Stimulated activated memory B cell treated with anti-CD40 and anti-IgM and Interleukin-4, amounts not matched to agents 10 μg/mL and 1 μg/mL and 100 μg/mL, for 72 hours (primary cell): Measurements from ENCODE around the gene MYZAP.

Experiments
- ATAC-seq: fragments of 150-1000 bp; cut with Tn5 transposase; 2 replicates; pipeline ENCODE4 v1.10.0; 2021
- H3K27ac Mint-ChIP-seq: one replicate; pipeline ENCODE4 v1.8.0; 2022; ENCODE audit warnings: mild to moderate bottlenecking, mixed read lengths
- H3K27me3 Mint-ChIP-seq: one replicate; pipeline ENCODE4 v1.8.0; 2022; ENCODE audit warnings: mixed read lengths
- H3K36me3 Mint-ChIP-seq: one replicate; pipeline ENCODE4 v1.8.0; 2022; ENCODE audit warnings: mixed read lengths
- H3K4me1 Mint-ChIP-seq: one replicate; pipeline ENCODE4 v1.8.0; 2022; ENCODE audit warnings: mixed read lengths
- H3K4me3 Mint-ChIP-seq: one replicate; pipeline ENCODE4 v1.8.0; 2022; ENCODE audit warnings: mild to moderate bottlenecking, moderate library complexity, mixed read lengths
- H3K9me3 Mint-ChIP-seq: one replicate; pipeline ENCODE4 v1.8.0; 2022; ENCODE audit warnings: mixed read lengths

The MYZAP gene

DNA sequence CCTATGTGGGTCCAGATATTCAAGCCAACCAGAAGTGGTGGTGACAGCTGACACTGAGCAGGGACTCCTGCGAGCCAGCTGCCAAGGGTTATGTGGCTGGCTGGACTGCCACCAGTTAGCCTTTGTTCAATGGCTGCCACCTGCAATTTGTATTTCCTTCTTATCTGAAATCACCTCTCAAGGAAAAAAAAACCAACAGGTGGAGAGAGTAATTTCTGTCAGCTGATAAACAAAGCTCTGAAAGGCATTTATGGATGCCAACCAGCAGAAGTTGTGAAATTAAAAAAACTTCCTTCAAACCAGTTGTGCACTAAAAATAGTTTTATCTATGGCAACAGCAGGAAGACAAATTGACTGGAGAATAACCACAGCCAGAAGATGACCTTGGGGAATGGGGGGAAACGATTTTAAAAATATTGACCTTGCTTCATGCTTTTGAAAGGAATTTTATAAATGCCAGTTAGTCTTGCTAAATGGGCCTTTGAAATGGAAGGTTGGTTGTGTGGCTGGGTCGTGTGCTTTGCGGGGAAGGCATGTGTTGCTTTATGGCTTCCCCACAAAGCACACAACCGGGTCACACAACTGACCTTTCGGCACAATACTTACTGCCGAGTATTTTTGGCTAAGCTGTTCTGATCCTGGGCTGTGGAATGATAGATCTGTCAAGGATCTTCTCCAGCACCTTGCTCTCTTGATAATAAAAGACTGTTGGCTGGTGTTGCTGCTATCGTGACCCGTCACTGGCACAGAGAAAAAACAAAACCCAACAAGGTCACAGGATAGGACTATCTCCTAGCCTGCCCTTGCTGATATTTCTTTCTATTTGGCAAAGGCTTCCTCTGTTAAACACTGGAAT is 3.5 kb downstream of the MYZAP start:
- H3K4me3 Mint-ChIP-seq: no peak overlapping the region
- ATAC-seq: no peak
- no peaks in the 10 kb centered on the region for H3K36me3 Mint-ChIP-seq
- no peak overlapping the region for H3K27ac Mint-ChIP-seq
- H3K27me3 Mint-ChIP-seq: peaks cover 20% of the 10 kb centered on the region
- no peaks in the 10 kb centered on the region for H3K9me3 Mint-ChIP-seq
- H3K4me1 Mint-ChIP-seq: peaks cover 8% of the 10 kb centered on the region

DNA sequence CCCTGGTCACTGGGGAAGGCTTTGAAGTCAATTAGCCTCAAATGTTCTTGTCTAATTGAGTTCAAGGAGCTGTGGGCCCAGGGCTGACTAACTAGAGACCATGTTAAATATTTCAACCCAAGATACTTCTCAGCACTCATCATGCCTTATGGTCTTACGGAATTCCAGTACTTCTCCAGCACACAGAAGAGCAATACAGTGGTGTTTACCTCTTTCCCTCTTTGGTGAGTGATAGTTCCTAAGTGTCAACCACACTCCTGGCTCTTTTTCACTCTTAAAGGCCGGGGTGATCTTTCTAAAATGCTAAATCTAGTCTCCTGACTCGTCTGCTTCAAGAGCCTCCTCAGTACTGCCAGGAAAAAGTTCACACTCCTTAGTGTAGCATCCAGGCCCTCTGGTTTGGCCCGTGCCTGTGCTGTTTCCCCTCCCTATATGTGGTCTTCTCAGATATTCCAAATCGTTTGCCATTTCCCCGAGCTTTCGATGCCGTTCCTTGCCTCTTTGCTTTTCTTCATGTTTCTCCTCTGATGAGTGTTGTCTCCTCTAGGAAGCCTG is 4.7 kb downstream of the MYZAP start:
- no peak overlapping the region for H3K4me3 Mint-ChIP-seq
- peaks cover 12% of the 10 kb centered on the region for H3K27me3 Mint-ChIP-seq

DNA sequence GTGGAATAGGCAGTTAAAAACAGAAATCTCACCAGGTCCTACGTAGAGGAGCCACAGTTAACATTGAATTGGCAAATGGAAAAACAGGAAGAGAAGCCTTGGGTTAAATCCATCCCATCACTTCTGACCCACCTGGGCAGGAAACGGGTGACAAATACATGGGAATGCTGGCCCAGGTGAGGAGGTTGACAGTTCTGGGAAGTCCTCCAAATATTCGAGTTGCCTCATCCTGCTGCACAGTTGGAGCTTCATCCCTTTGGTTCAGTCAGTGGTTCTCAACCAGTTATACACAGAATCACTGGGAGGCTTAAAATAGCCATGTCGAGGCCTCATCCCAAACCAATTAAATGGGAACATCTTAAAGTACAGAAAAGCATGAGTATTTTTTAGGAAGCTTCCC is 5.3 kb downstream of the MYZAP start:
- no peak overlapping the region for H3K27ac Mint-ChIP-seq
- no peaks in the 10 kb centered on the region for H3K9me3 Mint-ChIP-seq
- no peaks in the 10 kb centered on the region for H3K36me3 Mint-ChIP-seq
- peaks cover 15% of the 10 kb centered on the region for H3K27me3 Mint-ChIP-seq
- no peak overlapping the region for H3K4me3 Mint-ChIP-seq
- H3K4me1 Mint-ChIP-seq: no peaks in the 10 kb centered on the region
- no peak for ATAC-seq

More for the DNA sequence above, 4.7 kb downstream of the MYZAP start:
- H3K27ac Mint-ChIP-seq: no peak overlapping the region
- ATAC-seq: no peak
- no peaks in the 10 kb centered on the region for H3K36me3 Mint-ChIP-seq
- H3K4me1 Mint-ChIP-seq: peaks cover 2% of the 10 kb centered on the region
- no peaks in the 10 kb centered on the region for H3K9me3 Mint-ChIP-seq

DNA sequence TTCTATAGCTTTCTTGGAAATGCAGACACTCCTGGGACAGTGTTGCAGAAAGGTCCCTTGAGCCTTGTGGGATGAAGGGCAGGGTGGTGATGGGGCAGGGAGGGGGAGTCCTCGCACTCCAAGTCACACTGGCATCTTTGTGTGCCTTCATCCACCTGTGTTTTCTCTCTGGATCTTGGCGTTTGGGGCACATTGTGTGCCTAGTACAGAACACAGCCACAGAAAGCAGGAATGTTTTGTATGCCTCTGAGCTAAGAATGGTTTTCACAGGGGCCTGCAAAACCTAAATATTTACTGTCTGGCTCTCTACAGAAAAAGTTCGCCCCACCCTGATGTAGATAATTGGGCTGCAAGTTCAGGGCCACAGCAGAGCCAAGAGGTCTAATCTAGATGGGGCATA is 5.7 kb downstream of the MYZAP start:
- Mint-ChIP-seq H3K4me1 (no peaks in the 10 kb centered on the region), H3K9me3 (no peaks in the 10 kb centered on the region), H3K36me3 (no peaks in the 10 kb centered on the region), H3K27ac (no peak overlapping the region), H3K27me3 (peaks cover 15% of the 10 kb centered on the region), H3K4me3 (no peak overlapping the region)
- ATAC-seq: no peak

DNA sequence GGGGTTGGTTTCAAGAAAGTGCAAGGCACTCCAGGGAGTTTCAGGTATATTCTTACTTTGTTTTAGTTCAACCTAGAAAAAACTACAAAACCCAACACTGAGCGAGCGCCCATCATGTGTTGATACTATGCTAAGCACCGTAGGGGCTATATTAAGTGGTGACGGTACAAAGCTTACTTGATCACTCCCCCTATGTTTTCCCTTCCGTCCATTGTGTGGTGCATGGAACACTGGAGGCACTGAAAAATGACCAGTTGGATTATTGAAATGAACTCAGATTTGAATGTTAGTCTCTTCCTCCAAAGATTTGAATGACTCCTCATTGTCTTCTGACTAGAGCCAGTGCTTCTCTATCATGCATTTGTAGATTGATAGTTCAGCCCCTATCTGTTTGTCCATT is 6.6 kb downstream of the MYZAP start:
- Mint-ChIP-seq H3K9me3 (no peaks in the 10 kb centered on the region), H3K27me3 (peaks cover 15% of the 10 kb centered on the region), H3K36me3 (no peaks in the 10 kb centered on the region), H3K4me3 (no peak overlapping the region), H3K27ac (no peak overlapping the region), H3K4me1 (no peaks in the 10 kb centered on the region)
- no peak for ATAC-seq

DNA sequence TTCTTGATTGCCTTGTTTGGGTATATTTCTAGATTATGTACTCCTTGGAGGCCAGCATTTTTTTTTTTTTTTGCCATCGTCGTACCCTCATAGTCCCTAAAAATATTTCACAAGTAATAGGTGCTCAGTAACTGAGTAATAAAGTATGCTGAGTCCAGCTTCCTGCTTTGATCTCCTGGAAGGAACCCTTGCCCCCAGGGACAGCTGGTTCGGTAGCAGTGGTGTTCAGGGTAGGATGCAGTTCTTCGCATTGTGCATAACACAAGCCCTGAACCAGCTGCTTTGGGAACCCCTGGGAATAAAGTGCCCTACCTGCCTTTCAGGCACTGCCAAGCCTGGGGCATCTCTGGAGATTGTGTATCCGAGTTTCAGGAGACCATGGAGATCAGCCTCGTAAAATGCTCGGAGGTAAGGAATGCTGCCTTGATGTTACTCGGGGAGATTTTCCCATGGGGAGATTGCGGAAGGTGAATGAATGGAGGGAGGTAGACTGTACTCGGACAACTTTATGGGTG is 7.6 kb downstream of the MYZAP start:
- H3K4me1 Mint-ChIP-seq: no peaks in the 10 kb centered on the region
- no peak for ATAC-seq
- no peak overlapping the region for H3K4me3 Mint-ChIP-seq
- no peaks in the 10 kb centered on the region for H3K36me3 Mint-ChIP-seq
- H3K9me3 Mint-ChIP-seq: no peaks in the 10 kb centered on the region
- no peak overlapping the region for H3K27ac Mint-ChIP-seq
- peaks cover 16% of the 10 kb centered on the region for H3K27me3 Mint-ChIP-seq

DNA sequence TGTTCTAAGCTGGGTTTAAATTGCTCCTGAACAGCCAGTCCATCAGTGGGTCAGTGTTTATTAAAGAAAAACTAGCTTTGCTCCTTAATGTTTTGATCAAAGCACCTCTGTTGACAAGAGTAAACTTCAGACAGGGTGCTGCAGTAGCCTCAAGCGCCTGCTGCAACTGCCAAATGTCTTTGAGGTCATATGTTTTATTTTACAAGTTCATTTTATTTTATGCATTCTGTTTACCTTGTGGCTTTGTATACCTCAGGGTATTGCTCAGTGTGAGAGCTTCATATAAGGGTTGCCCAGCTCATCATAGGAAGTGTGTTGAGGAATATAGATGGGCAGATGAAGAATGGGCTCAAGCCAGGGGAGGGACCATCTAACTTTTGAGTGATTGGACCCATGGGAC is 8.5 kb downstream of the MYZAP start:
- Mint-ChIP-seq H3K36me3 (no peaks in the 10 kb centered on the region), H3K9me3 (no peaks in the 10 kb centered on the region), H3K27ac (no peak overlapping the region), H3K27me3 (peaks cover 23% of the 10 kb centered on the region), H3K4me1 (no peaks in the 10 kb centered on the region), H3K4me3 (no peak overlapping the region)
- no peak for ATAC-seq

DNA sequence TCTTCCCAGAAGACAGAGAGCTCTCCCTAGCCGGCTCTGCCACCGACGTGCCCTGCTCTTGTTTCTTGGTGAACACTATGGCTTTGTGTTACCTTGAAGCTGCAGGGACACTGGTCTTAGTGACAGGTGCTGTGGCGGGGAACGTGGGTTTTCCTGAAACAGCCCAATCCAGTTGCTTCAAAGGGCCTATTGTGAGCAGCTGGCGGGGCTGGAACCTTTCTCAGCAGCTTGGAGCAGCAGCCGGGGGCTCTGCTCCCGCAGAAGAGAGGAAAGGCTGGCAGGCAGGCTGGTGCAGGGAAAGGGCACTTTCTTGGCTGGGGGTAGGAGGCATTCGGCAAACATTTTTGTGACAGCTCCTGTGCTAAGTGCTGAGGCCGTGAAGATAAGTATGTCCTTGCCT is 12.8 kb downstream of the MYZAP start:
- no peaks in the 10 kb centered on the region for H3K4me1 Mint-ChIP-seq
- no peaks in the 10 kb centered on the region for H3K36me3 Mint-ChIP-seq

DNA sequence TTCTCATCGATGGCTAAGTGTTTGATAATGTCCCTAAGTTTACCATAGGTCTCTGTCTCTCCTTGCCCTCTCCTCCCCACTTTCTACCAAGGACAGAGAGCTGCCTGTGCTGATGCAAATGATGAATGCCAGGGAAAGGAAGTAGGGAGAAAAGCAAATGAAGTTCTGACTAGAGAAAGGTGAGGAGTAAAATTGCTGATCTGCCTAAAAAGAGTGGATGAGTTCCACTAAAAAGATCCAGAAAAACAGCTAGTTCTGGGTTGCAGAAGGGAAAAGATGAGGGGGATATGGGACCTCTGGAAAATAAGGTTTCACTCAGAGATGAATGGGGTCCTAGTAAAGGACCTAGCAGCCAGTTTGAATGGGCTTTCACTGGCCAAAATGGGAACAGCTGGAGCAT is 13.8 kb downstream of the MYZAP start:
- Mint-ChIP-seq H3K9me3 (no peaks in the 10 kb centered on the region), H3K27me3 (peaks cover 16% of the 10 kb centered on the region), H3K4me1 (no peaks in the 10 kb centered on the region), H3K27ac (no peak overlapping the region), H3K36me3 (no peaks in the 10 kb centered on the region), H3K4me3 (no peak overlapping the region)
- ATAC-seq: no peak

More for the DNA sequence above, 12.8 kb downstream of the MYZAP start:
- no peak overlapping the region for H3K27ac Mint-ChIP-seq
- H3K4me3 Mint-ChIP-seq: no peak overlapping the region
- H3K9me3 Mint-ChIP-seq: no peaks in the 10 kb centered on the region
- peaks cover 18% of the 10 kb centered on the region for H3K27me3 Mint-ChIP-seq
- ATAC-seq: no peak

DNA sequence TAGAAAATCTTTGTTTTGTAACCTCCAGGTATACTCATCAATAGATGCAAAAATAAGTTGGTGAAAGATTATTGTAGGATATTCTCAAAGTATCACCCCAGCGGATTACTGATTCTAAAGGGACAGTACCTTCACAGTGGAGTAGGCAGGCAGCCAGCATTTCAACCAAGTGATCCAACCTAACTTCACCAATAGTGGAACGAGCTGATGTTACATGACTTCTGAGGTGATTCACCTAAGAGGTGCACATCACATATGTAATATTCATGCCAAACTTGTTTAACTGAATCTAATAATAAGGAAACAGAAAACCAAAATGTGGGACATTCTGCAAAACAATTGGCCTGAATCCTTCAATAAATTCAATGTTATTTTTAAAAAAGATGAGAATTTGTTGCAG is 14.3 kb downstream of the MYZAP start:
- H3K36me3 Mint-ChIP-seq: no peaks in the 10 kb centered on the region
- H3K27me3 Mint-ChIP-seq: peaks cover 16% of the 10 kb centered on the region
- H3K4me3 Mint-ChIP-seq: no peak overlapping the region
- no peak for ATAC-seq
- H3K27ac Mint-ChIP-seq: no peak overlapping the region
- H3K4me1 Mint-ChIP-seq: no peaks in the 10 kb centered on the region
- H3K9me3 Mint-ChIP-seq: no peaks in the 10 kb centered on the region

DNA sequence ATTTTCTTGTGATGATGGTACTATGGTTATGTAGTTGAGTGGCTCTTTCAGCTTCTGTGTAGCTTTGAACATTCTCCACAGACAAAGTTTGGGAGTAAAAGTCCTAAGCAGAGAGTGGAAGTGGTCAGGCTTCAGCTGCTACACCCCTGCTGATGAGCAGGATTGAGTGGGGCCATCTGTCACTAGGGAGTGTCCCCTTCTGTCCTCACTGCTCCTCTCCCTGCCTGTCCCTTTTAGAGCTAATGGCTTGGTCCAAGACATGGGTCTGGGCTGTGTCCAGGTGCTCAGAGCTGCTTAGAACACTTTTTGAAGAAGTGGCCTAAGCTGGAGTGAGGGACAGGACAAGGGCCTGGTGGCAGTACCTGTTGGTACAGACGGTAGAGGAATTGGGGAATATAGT is 15.1 kb downstream of the MYZAP start:
- no peak for ATAC-seq
- Mint-ChIP-seq H3K9me3 (no peaks in the 10 kb centered on the region), H3K27ac (no peak overlapping the region), H3K27me3 (peaks cover 9% of the 10 kb centered on the region), H3K36me3 (no peaks in the 10 kb centered on the region), H3K4me1 (no peaks in the 10 kb centered on the region), H3K4me3 (no peak overlapping the region)

DNA sequence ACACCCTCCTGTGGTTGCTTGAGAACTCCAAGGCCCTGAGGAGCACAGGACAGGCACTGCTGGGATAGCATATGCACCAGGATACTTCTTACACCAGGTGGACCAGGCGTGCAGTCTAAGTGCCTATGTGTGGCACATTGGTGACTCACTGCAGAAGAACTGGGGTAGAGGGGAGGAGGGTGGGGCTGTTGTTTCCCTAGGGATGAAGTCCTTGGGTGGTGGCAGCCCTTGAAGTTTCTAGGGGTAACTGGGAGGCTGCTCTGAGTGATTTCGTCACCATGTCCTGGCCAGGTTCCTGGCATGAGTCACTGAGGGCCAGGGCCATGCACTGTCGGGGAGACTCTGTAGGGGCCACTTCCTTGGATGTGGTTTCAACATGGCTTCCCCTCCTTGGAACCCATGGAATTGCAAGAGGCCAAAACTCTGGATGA is 15.9 kb downstream of the MYZAP start:
- no peak for ATAC-seq
- peaks cover 8% of the 10 kb centered on the region for H3K27me3 Mint-ChIP-seq
- no peaks in the 10 kb centered on the region for H3K4me1 Mint-ChIP-seq
- H3K4me3 Mint-ChIP-seq: no peak overlapping the region
- no peaks in the 10 kb centered on the region for H3K9me3 Mint-ChIP-seq
- no peak overlapping the region for H3K27ac Mint-ChIP-seq
- H3K36me3 Mint-ChIP-seq: no peaks in the 10 kb centered on the region

DNA sequence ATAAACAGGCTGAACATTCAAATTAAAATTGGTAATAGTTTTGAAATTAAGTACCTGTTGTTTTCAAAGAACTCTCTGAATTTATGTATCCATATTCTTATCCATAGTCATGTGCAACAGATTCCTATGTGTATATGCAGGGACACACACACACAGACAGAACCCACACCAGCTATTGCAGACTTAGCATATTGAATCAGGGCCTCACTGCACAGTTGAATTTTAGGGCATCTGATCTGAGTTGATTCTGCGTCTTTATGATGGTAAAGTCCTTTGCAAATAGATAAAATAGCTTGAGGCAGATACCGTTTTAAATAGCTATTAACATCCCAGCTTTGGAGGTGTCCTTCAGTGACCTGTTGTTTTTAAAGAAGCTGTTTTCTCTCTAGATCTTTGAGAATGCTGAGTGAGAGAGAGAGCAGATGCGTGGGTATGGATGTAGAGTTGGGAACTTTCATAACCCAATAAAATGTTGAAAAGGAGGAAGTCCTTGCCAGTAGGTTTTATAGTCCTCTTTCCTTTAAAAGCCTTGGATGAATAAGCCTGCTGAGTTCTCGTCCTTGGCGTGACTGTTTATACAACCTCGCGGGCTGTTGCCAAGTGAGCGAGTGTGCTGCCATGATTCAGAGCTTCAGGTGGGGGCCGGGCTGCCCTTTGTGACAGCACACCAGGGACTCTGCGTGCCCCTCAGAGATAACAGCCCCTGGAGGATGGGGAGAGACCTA is 18.3 kb downstream of the MYZAP start:
- Mint-ChIP-seq H3K36me3 (no peaks in the 10 kb centered on the region), H3K27ac (no peak overlapping the region), H3K4me1 (no peaks in the 10 kb centered on the region), H3K9me3 (no peaks in the 10 kb centered on the region), H3K27me3 (peaks cover 14% of the 10 kb centered on the region), H3K4me3 (no peak overlapping the region)
- no peak for ATAC-seq

DNA sequence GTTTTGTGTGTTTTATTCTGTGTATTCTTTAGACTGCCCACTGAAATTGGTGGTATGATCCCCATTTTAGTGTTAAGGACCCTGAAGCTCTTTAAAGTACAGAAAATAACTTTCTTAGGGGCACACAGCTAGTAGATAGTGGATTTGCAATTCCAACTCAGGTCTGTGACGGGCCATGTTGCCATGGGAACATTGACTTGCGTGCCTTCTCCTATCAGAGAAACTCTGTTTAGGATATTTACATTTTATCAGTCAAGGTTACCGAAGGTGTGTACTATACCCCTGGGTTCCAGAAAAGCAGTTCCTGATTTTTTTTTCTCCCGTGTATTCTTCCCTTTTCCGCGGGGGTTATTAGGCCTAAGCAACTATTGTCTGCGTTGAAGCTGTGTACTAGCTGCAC is 19.4 kb downstream of the MYZAP start:
- Mint-ChIP-seq H3K36me3 (no peaks in the 10 kb centered on the region), H3K4me3 (no peak overlapping the region), H3K4me1 (no peaks in the 10 kb centered on the region), H3K27ac (no peak overlapping the region), H3K27me3 (peaks cover 13% of the 10 kb centered on the region), H3K9me3 (no peaks in the 10 kb centered on the region)
- ATAC-seq: no peak

DNA sequence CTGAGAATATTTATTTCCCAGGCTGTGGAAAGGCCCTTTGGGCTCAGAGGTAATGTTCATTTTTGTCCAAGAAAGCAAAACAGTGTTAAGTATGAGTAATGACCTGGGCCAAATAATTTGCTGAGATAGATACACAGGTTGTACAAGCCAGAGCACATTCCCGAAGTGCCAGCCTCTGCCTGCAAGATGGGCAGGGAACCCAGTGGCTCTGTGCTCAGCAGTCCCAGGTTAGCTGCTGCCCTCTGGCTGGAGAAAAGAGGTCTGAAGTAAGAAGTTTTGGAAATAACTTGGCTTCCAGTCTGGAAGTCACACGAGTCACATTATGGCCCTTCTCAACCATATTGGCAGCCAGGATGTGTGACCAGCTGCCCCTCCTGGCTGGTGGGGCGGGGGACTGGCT is 20.2 kb downstream of the MYZAP start:
- ATAC-seq: no peak
- no peaks in the 10 kb centered on the region for H3K36me3 Mint-ChIP-seq
- H3K27me3 Mint-ChIP-seq: peaks cover 13% of the 10 kb centered on the region
- no peak overlapping the region for H3K27ac Mint-ChIP-seq
- H3K4me1 Mint-ChIP-seq: no peaks in the 10 kb centered on the region
- no peak overlapping the region for H3K4me3 Mint-ChIP-seq
- no peaks in the 10 kb centered on the region for H3K9me3 Mint-ChIP-seq
